Esophagus muscularis mucosa (tissue), 3 donors: ENCODE results near the gene RERE.

Experiments
- EP300 ChIP-seq: sonication (generic); formaldehyde crosslinking; IDR thresholded peaks from one replicate; pipeline ENCODE4 v1.6.1; 2017; ENCODE audit warnings: antibody characterized with exemption
- TF ChIP-seq, protein P1 (sequence below), 3 experiments: fragments of 200-600 bp in 2 of 3; fragments of 450-650 bp in 1 of 3; sonication (generic) in 2 of 3; IDR thresholded peaks; one replicate each; pipeline ENCODE4 v1.5.1; 2017 to 2019; ENCODE audit warnings: antibody characterized with exemption in 3 of 3, mild to moderate bottlenecking in 2 of 3, moderate library complexity in 1 of 3

DNA sequence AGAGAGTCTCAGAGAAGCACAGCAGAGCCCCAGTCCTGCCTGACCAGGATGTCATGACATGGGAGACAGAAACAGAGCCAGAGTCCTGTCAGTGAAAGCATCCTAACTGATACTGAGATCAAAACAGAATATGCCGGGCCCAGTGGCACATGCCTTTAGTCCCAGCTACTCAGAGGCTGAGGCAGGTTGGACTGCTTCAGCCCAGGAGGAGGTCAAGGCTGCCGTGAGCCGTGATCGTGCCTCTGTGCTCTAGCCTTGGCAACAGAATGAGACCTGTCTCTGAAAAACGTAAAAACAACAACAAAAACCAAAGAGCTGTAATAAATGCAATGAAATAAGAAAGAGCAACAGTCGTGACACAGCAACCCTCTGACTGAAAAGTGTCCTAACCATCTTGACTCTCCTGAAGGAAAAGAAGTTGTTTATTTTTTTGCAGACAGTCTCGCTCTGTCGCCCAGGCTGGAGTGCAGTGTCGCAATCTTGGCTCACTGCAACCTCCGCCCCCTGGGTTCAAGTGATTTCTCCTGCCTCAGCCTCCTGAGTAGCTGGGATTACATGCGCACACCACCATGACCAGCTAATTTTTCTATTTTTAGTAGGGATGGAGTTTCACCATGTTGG, 310.3 kb downstream of the RERE start:
- TF ChIP-seq, protein P1, sequence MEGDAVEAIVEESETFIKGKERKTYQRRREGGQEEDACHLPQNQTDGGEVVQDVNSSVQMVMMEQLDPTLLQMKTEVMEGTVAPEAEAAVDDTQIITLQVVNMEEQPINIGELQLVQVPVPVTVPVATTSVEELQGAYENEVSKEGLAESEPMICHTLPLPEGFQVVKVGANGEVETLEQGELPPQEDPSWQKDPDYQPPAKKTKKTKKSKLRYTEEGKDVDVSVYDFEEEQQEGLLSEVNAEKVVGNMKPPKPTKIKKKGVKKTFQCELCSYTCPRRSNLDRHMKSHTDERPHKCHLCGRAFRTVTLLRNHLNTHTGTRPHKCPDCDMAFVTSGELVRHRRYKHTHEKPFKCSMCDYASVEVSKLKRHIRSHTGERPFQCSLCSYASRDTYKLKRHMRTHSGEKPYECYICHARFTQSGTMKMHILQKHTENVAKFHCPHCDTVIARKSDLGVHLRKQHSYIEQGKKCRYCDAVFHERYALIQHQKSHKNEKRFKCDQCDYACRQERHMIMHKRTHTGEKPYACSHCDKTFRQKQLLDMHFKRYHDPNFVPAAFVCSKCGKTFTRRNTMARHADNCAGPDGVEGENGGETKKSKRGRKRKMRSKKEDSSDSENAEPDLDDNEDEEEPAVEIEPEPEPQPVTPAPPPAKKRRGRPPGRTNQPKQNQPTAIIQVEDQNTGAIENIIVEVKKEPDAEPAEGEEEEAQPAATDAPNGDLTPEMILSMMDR (IDR thresholded peaks at IDR 0.05), result no peak
- no peak for TF ChIP-seq EP300
